CD8-positive, alpha-beta memory T cell (primary cell): ENCODE data around the gene NCOA7. TPM values are rescaled to one million over a fixed set of nuclear protein-coding genes. Genes with fewer than 3 reads are reported as not detected.

Source experiments
- CTCF ChIA-PET: fragments of 350-600 bp; sonication (Branson Sonifier 250); formaldehyde crosslinking; loops from one replicate; lab custom pipeline; 2021; ENCODE audit warnings: antibody characterized with exemption; lab: Charles Lee
- POLR2A ChIA-PET: fragments of 350-600 bp; sonication (Branson Sonifier 250); formaldehyde crosslinking; loops from one replicate; lab custom pipeline; 2021; ENCODE audit warnings: antibody characterized with exemption; lab: Charles Lee
- DNase-seq, 5 donors: peaks; one replicate each; pipeline versions ENCODE4 v3.0.0 to v3.0.0-alpha.2; 2020 to 2022; ENCODE audit warnings: mixed read lengths in 1 of 5
- H3K27ac ChIP-seq: one replicate; pipeline ENCODE4 v1.7.0; 2013; ENCODE audit warnings: low read depth, mild to moderate bottlenecking, low read length, moderate library complexity
- H3K27me3 ChIP-seq: 2 replicates; pipeline ENCODE4 v1.7.0; 2013; ENCODE audit warnings: low read length, mild to moderate bottlenecking; ENCODE audit not compliant: insufficient read depth, poor library complexity, severe bottlenecking
- H3K36me3 ChIP-seq: 2 replicates; pipeline ENCODE4 v1.7.0; 2013; ENCODE audit warnings: mild to moderate bottlenecking, low read length, moderate library complexity; ENCODE audit not compliant: insufficient read depth
- H3K4me1 ChIP-seq: 2 replicates; pipeline ENCODE4 v1.7.0; 2013; ENCODE audit warnings: mild to moderate bottlenecking, low read length, moderate library complexity; ENCODE audit not compliant: insufficient read depth
- H3K4me3 ChIP-seq: 2 replicates; pipeline ENCODE4 v1.7.0; 2013; ENCODE audit warnings: mild to moderate bottlenecking, low read length
- H3K9me3 ChIP-seq: 2 replicates; pipeline ENCODE4 v1.7.0; 2013; ENCODE audit warnings: mild to moderate bottlenecking, low read length
- H3K27ac Mint-ChIP-seq, 8 donors: one replicate each; pipeline ENCODE4 v1.8.0; 2020 to 2021; ENCODE audit warnings: mixed read lengths in 8 of 8, mild to moderate bottlenecking in 6 of 8, inconsistent platforms in 3 of 8, moderate library complexity in 3 of 8
- H3K27me3 Mint-ChIP-seq, 2 donors: one replicate each; pipeline ENCODE4 v1.8.0; 2020 to 2021; ENCODE audit warnings: mixed read lengths in 2 of 2, mild to moderate bottlenecking in 1 of 2, moderate library complexity in 1 of 2
- H3K36me3 Mint-ChIP-seq, 3 donors: one replicate each; pipeline ENCODE4 v1.8.0; 2020 to 2021; ENCODE audit warnings: mixed read lengths in 3 of 3, inconsistent platforms in 1 of 3, mild to moderate bottlenecking in 1 of 3
- H3K4me1 Mint-ChIP-seq, 3 donors: one replicate each; pipeline ENCODE4 v1.8.0; 2020 to 2021; ENCODE audit warnings: mixed read lengths in 3 of 3, inconsistent platforms in 1 of 3, mild to moderate bottlenecking in 1 of 3
- H3K4me3 Mint-ChIP-seq, 7 donors: one replicate each; pipeline ENCODE4 v1.8.0; 2020 to 2021; ENCODE audit warnings: mixed read lengths in 7 of 7, mild to moderate bottlenecking in 6 of 7, moderate library complexity in 4 of 7, inconsistent platforms in 2 of 7
- H3K9me3 Mint-ChIP-seq, 5 donors: one replicate each; pipeline ENCODE4 v1.8.0; 2020 to 2022; ENCODE audit warnings: mixed read lengths in 5 of 5, mild to moderate bottlenecking in 3 of 5, moderate library complexity in 2 of 5, inconsistent platforms in 1 of 5
- polyA plus RNA-seq: library from polyadenylated mRNA; unstranded; fragments of 300-500 nt; fragmentation: Illumina TruSeq; gene quantifications from one replicate; pipeline ENCODE4 v1.2.3, GENCODE V29; 2021
- total RNA-seq, 2 experiments: library from RNA; stranded (reverse); gene quantifications; one replicate each; pipeline ENCODE4 v1.2.3, GENCODE V29; 2021

NCOA7 gene
- total and polyA plus RNA-seq, 3 experiments from 2014 or later: 38.3 to 62.5 (median 54.7) TPM

DNA sequence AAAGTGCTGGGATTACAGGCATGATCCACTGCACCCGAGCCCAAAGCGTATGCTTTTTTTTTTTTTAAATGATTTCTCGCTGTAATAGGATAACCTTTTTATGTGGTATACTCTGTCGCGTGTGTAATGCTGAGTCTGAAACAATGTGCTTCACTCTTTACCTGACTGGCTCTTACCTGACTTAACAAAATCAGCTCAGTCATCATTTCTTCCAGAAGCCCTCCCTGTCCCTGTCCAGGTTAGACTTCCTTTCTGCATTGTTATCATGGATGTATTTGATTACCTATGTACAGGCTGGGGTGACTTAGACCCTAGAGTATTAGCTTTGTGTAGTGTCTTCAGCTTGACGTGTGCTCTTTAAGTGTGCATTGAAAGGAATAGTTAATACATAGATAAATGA, 67.1 kb downstream of the NCOA7 start:
- Histone ChIP-seq H3K4me1 (no peaks in the 10 kb centered on the region), H3K4me3 (no peak overlapping the region), H3K36me3 (no peaks in the 10 kb centered on the region), H3K9me3 (no peaks in the 10 kb centered on the region), H3K27me3 (no peaks in the 10 kb centered on the region), H3K27ac (no peak overlapping the region)
- H3K9me3 Mint-ChIP-seq: no peaks in the 10 kb centered on the region
- H3K36me3 Mint-ChIP-seq: peaks cover 8 to 43% (median 17%) of the 10 kb centered on the region in 3 donors
- peak overlapping the region in 1 of 8 donors; percentile 45 for H3K27ac Mint-ChIP-seq
- CTCF ChIA-PET: interaction anchor here (1.0 to 2.4 kb wide), 4 partner anchors 9 to 67 kb away, joined by 3 to 11 read pairs (median 5); partner anchors contain the start of gene NCOA7
- peaks cover 15 to 39% (median 27%) of the 10 kb centered on the region in 3 donors for H3K4me1 Mint-ChIP-seq
- no peak overlapping the region for H3K4me3 Mint-ChIP-seq
- no peak for DNase-seq
- H3K27me3 Mint-ChIP-seq: peaks cover 0 to 1% of the 10 kb centered on the region in 2 donors
- POLR2A ChIA-PET: interaction anchor here (1.0 kb wide), 1 partner anchor 67 kb away, joined by 3 read pairs; the partner anchor contains the start of gene NCOA7

DNA sequence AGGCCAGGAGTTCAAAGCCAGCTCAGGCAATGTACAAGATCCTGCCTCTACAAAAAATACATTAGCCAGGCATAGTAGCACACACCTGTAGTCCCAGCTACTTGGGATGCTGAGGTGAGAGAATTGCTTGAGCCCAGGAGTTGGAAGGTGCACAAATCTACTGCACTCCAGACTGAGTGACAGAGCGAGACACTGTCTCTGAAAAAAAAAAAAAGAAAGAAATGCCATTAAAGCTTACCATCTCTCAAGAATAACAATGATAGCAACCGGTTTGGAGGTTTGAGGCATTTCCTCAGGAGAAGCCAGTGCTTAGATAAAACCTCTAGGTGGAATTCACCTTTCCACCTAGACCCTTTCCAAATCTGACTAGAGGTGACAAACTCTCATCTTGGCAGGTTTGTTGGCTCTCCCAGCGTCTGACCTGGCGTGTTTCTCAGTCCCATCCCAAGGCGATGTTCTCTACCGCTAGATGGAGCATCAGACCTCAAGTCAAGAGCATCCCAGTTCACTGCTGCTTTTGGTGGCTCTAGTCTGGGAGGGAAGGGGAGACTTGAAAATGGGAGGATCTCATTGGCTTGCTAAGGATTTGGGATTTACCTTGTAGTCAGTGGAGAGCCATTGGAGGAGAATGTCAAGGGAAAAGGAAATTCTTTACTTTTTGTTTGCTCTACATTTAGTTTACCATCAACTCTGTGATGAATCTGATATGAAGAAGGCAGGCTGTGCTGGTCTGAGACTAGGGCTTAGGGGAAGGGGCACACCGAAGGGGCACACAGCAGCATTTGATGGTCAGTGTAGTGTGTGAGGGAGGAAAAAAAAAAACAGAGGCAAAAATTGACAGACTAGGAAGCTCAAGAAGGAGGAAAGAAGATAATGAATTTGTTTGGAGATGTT, 67.9 kb downstream of the NCOA7 start:
- POLR2A ChIA-PET: no interaction called here
- Mint-ChIP-seq H3K36me3 (peaks cover 5 to 47% (median 19%) of the 10 kb centered on the region in 3 donors), H3K4me1 (peaks cover 7 to 33% (median 18%) of the 10 kb centered on the region in 3 donors), H3K27ac (peak overlapping the region in 7 of 8 donors; percentile 18 to 64 (median 37)), H3K4me3 (no peak overlapping the region), H3K9me3 (no peaks in the 10 kb centered on the region), H3K27me3 (peaks cover 0 to 1% of the 10 kb centered on the region in 2 donors)
- Histone ChIP-seq H3K27ac (no peak overlapping the region), H3K27me3 (no peaks in the 10 kb centered on the region), H3K4me3 (no peak overlapping the region), H3K9me3 (no peaks in the 10 kb centered on the region), H3K4me1 (no peaks in the 10 kb centered on the region), H3K36me3 (no peaks in the 10 kb centered on the region)
- CTCF ChIA-PET: interaction anchor here (1.4 to 2.4 kb wide), 3 partner anchors 9 to 68 kb away, joined by 3 to 11 read pairs (median 7); partner anchors contain the start of gene NCOA7
- DNase-seq: peak in 1 of 5 donors; percentile 47

DNA sequence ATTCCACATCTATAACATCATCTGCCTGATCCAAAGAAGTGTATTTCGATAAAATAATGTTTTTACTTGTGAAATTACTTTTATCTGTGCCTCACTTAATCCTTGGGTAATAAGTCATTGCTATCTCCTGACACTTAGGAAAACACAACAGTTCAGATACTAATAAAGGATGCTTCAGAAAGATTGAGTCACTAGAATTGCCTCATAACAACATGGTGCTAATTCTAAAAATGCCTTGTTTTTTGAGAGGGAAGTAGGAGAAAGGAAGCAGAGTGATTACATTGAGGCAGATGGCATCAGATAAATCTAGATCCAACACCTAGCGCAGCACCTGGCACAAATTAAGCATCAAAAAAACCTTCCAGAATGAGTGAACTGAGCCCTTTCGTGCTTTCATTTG, 69.0 kb downstream of the NCOA7 start:
- peaks cover 5 to 49% (median 18%) of the 10 kb centered on the region in 3 donors for H3K36me3 Mint-ChIP-seq
- H3K4me1 Mint-ChIP-seq: peaks cover 7 to 26% (median 14%) of the 10 kb centered on the region in 3 donors
- CTCF ChIA-PET: no interaction called here
- H3K27me3 ChIP-seq: no peaks in the 10 kb centered on the region
- POLR2A ChIA-PET: no interaction called here
- H3K27ac ChIP-seq: no peak overlapping the region
- no peak for DNase-seq
- no peaks in the 10 kb centered on the region for H3K36me3 ChIP-seq
- no peaks in the 10 kb centered on the region for H3K9me3 ChIP-seq
- H3K27me3 Mint-ChIP-seq: peaks cover 0 to 1% of the 10 kb centered on the region in 2 donors
- peak overlapping the region in 1 of 8 donors; percentile 21 for H3K27ac Mint-ChIP-seq
- H3K4me3 ChIP-seq: no peak overlapping the region
- H3K4me3 Mint-ChIP-seq: no peak overlapping the region
- no peaks in the 10 kb centered on the region for H3K4me1 ChIP-seq
- no peaks in the 10 kb centered on the region for H3K9me3 Mint-ChIP-seq

- DNase-seq: no peak
- no peaks in the 10 kb centered on the region for H3K9me3 ChIP-seq
- no peak overlapping the region for H3K4me3 ChIP-seq
- H3K9me3 Mint-ChIP-seq: no peaks in the 10 kb centered on the region
- peaks cover 0 to 1% of the 10 kb centered on the region in 2 donors for H3K27me3 Mint-ChIP-seq
- H3K27ac ChIP-seq: no peak overlapping the region
- H3K4me1 ChIP-seq: no peaks in the 10 kb centered on the region
- H3K4me3 Mint-ChIP-seq: no peak overlapping the region
- ChIA-PET POLR2A (no interaction called here), CTCF (interaction anchor here (2.6 kb wide), 1 partner anchor 72 kb away, joined by 8 read pairs; the partner anchor contains the start of gene NCOA7)
- no peaks in the 10 kb centered on the region for H3K27me3 ChIP-seq
- peaks cover 3 to 34% (median 13%) of the 10 kb centered on the region in 3 donors for H3K4me1 Mint-ChIP-seq
- no peaks in the 10 kb centered on the region for H3K36me3 ChIP-seq
- peaks cover 5 to 39% (median 10%) of the 10 kb centered on the region in 3 donors for H3K36me3 Mint-ChIP-seq
- H3K27ac Mint-ChIP-seq: peak overlapping the region in 1 of 8 donors; percentile 18
Observed at GRCh38 chr6:125863023-125863422, 72.3 kb downstream of the NCOA7 start.

DNA sequence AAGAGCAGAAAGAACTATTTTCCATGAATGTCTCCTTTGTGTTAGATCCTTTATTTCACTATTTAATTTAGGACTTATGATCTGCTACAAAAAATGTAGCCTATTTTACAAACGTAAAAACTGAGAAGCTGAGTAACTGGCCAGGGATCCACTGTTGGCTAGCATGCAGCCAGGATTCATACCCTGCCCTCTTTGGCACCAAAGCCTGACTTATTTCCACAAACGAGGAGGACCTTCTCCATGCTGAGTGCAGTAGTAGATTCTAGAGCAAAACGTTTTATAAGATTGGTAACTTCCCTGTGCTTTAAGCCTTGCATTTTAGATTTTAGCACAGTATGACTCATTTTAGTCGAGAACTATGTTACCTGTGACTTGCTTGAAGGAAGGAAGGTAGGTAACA, 74.3 kb downstream of the NCOA7 start:
- Mint-ChIP-seq H3K4me1 (peaks cover 3 to 30% (median 16%) of the 10 kb centered on the region in 3 donors), H3K4me3 (no peak overlapping the region), H3K27ac (no peak overlapping the region), H3K36me3 (peaks cover 0 to 36% (median 11%) of the 10 kb centered on the region in 3 donors), H3K27me3 (no peaks in the 10 kb centered on the region), H3K9me3 (no peaks in the 10 kb centered on the region)
- Histone ChIP-seq H3K27me3 (no peaks in the 10 kb centered on the region), H3K4me3 (no peak overlapping the region), H3K9me3 (no peaks in the 10 kb centered on the region), H3K27ac (no peak overlapping the region), H3K4me1 (no peaks in the 10 kb centered on the region), H3K36me3 (no peaks in the 10 kb centered on the region)
- DNase-seq: no peak
- ChIA-PET CTCF (interaction anchor here (1.0 kb wide), 1 partner anchor 14 kb away, joined by 3 read pairs; no protein-coding TSS in a partner anchor), POLR2A (no interaction called here)

- no peaks in the 10 kb centered on the region for H3K27me3 ChIP-seq
- ChIA-PET CTCF (no interaction called here), POLR2A (no interaction called here)
- H3K4me3 Mint-ChIP-seq: no peak overlapping the region
- H3K36me3 Mint-ChIP-seq: peaks cover 0 to 38% (median 14%) of the 10 kb centered on the region in 3 donors
- no peak overlapping the region for H3K27ac ChIP-seq
- H3K4me3 ChIP-seq: no peak overlapping the region
- no peak for DNase-seq
- no peaks in the 10 kb centered on the region for H3K9me3 Mint-ChIP-seq
- H3K36me3 ChIP-seq: no peaks in the 10 kb centered on the region
- no peaks in the 10 kb centered on the region for H3K4me1 ChIP-seq
- H3K9me3 ChIP-seq: no peaks in the 10 kb centered on the region
- peaks cover 8 to 41% (median 22%) of the 10 kb centered on the region in 3 donors for H3K4me1 Mint-ChIP-seq
- H3K27me3 Mint-ChIP-seq: no peaks in the 10 kb centered on the region
- no peak overlapping the region for H3K27ac Mint-ChIP-seq
Observed at GRCh38 chr6:125866433-125866832, 75.7 kb downstream of the NCOA7 start.

- Mint-ChIP-seq H3K4me3 (no peak overlapping the region), H3K27me3 (no peaks in the 10 kb centered on the region), H3K36me3 (peaks cover 0 to 38% (median 14%) of the 10 kb centered on the region in 3 donors), H3K27ac (peak overlapping the region in 2 of 8 donors; percentile 58 to 76), H3K9me3 (no peaks in the 10 kb centered on the region), H3K4me1 (peaks cover 8 to 40% (median 22%) of the 10 kb centered on the region in 3 donors)
- no peaks in the 10 kb centered on the region for H3K27me3 ChIP-seq
- H3K27ac ChIP-seq: no peak overlapping the region
- H3K4me3 ChIP-seq: no peak overlapping the region
- CTCF ChIA-PET: interaction anchor here (1.3 to 1.7 kb wide), 2 partner anchors 10 to 76 kb away, joined by 3 to 7 read pairs; no protein-coding TSS in a partner anchor
- DNase-seq: no peak
- H3K36me3 ChIP-seq: no peaks in the 10 kb centered on the region
- H3K9me3 ChIP-seq: no peaks in the 10 kb centered on the region
- no peaks in the 10 kb centered on the region for H3K4me1 ChIP-seq
- POLR2A ChIA-PET: no interaction called here
Observed at GRCh38 chr6:125867483-125867942, 76.8 kb downstream of the NCOA7 start.
